HepG2 (cell line): ENCODE data around the gene CEP89. TPM values are rescaled to one million over a fixed set of nuclear protein-coding genes. Genes with fewer than 3 reads are reported as not detected.

Experiments
- ATAC-seq: fragments of 200-7000 bp; cut with Tn5 transposase; 3 replicates; pipeline ENCODE4 v1.9.1; 2020; ENCODE audit warnings: mild to moderate bottlenecking, moderate library complexity
- BruUV-seq: library from RNA; stranded (reverse); fragments of 400-500 nt; replicated peaks from 2 replicates; lab custom pipeline; 2021; lab: Mats Ljungman, UMichigan
- CTCF ChIA-PET: fragments of 300-600 bp; formaldehyde crosslinking; extraction: SDS; loops from one replicate; lab custom pipeline; 2021; ENCODE audit warnings: low total read pairs, inconsistent platforms, low intra/inter-chr PET ratio; lab: Yijun Ruan, JAX
- POLR2A ChIA-PET: fragments of 350-600 bp; sonication (Branson Sonifier 250); formaldehyde crosslinking; loops from one replicate; lab custom pipeline; 2020; ENCODE audit warnings: antibody characterized with exemption, inconsistent platforms; lab: Yijun Ruan, JAX
- DNase-seq: peaks from one replicate; pipeline ENCODE4 v3.0.0-alpha.2; 2015; ENCODE audit warnings: low spot score
- FAIRE-seq: peaks from 3 replicates; lab custom pipeline; 2011; peaks lifted over from hg19 to GRCh38; lab: Jason Lieb, UNC
- H2AFZ ChIP-seq: one replicate; pipeline ENCODE4 v1.6.1; 2011; ENCODE audit warnings: low read length, inconsistent platforms
- H3K27ac ChIP-seq: fragments of 300-600 bp; 3 replicates; pipeline ENCODE4 v1.8.0; 2011; ENCODE audit warnings: mixed run types, mild to moderate bottlenecking, mixed read lengths, low read length, inconsistent platforms; ENCODE audit not compliant: insufficient read depth; ENCODE audit errors: extremely low read length
- H3K27me3 ChIP-seq, 2 experiments: fragments of 200-600 bp in 1 of 2; 2 replicates in 1 of 2; 3 replicates in 1 of 2; pipeline versions ENCODE4 v1.6.0 to v1.8.0; 2011; ENCODE audit warnings: low read length in 2 of 2, mild to moderate bottlenecking in 2 of 2, moderate library complexity in 2 of 2, inconsistent platforms in 1 of 2; ENCODE audit not compliant: insufficient read depth in 2 of 2, control insufficient read depth in 1 of 2
- H3K36me3 ChIP-seq, 2 experiments: fragments of 200-600 bp in 1 of 2; replicated peaks in 1 of 2; 2 replicates in 1 of 2; 3 replicates in 1 of 2; pipeline versions ENCODE4 v1.5.1 to v1.8.0; 2011; ENCODE audit warnings: low read length in 2 of 2, inconsistent platforms in 1 of 2; ENCODE audit not compliant: insufficient read depth in 2 of 2, control insufficient read depth in 1 of 2
- H3K4me1 ChIP-seq: 2 replicates; pipeline ENCODE4 v1.5.1; 2012; ENCODE audit warnings: low read length, inconsistent platforms; ENCODE audit not compliant: insufficient read depth
- H3K4me2 ChIP-seq: 2 replicates; pipeline ENCODE4 v1.6.0; 2011; ENCODE audit warnings: low read depth, low read length, inconsistent platforms
- H3K4me3 ChIP-seq, 3 experiments: fragments of 200-600 bp in 1 of 3; sonication (generic), shearing (Covaris generic) in 1 of 3; replicated peaks in 1 of 3; 2 replicates each; pipeline ENCODE4 v1.5.1; 2011 to 2016; ENCODE audit warnings: low read length in 3 of 3, inconsistent platforms in 2 of 3, low read depth in 2 of 3, mild to moderate bottlenecking in 2 of 3, control low read depth in 1 of 3, mixed read lengths in 1 of 3; ENCODE audit not compliant: insufficient read depth in 1 of 3
- H3K79me2 ChIP-seq: one replicate; pipeline ENCODE4 v1.6.1; 2011; ENCODE audit warnings: low read length, inconsistent platforms; ENCODE audit not compliant: insufficient read depth
- H3K9ac ChIP-seq: 2 replicates; pipeline ENCODE4 v1.6.0; 2011; ENCODE audit warnings: mild to moderate bottlenecking, low read depth, low read length, inconsistent platforms; ENCODE audit not compliant: insufficient read depth
- H3K9me3 ChIP-seq: 2 replicates; pipeline ENCODE4 v1.5.1; 2012; ENCODE audit warnings: mild to moderate bottlenecking, low read length
- H4K20me1 ChIP-seq: 2 replicates; pipeline ENCODE4 v1.6.0; 2011; ENCODE audit warnings: inconsistent platforms, mild to moderate bottlenecking, low read length, moderate library complexity; ENCODE audit not compliant: insufficient read depth
- HINFP ChIP-seq: sonication (generic); formaldehyde crosslinking; IDR thresholded peaks from 2 replicates; pipeline ENCODE4 v1.4.0; 2020; ENCODE audit warnings: low read depth, mild to moderate bottlenecking, missing genetic modification reagents
- HNF4A ChIP-seq: sonication (generic); formaldehyde crosslinking; IDR thresholded peaks from 2 replicates; pipeline ENCODE4 v1.4.0; 2020; ENCODE audit warnings: missing genetic modification reagents
- SIX4 ChIP-seq: sonication (generic); formaldehyde crosslinking; IDR thresholded peaks from 2 replicates; pipeline ENCODE4 v1.4.0; 2020; ENCODE audit warnings: missing genetic modification reagents
- WGBS: methylation state at CpG from one replicate; pipeline ENCODE4 v1.1.6; 2017; ENCODE audit warnings: low lambda C conversion rate; 5-methylcytosine and 5-hydroxymethylcytosine counted together
- in situ Hi-C: cut with HindIII; loops from 2 replicates; pipeline ENCODE4 v1.10.0; 2017; ENCODE audit warnings: low pct_unique_long_range_greater_than_20kb; ENCODE audit not compliant: extremely low pct_ligation_motif_present
- intact Hi-C: fragments of 100-400 bp; cut with micrococcal nuclease; formaldehyde crosslinking; loops from one replicate; pipeline ENCODE4 v1.10.0; 2022; ENCODE audit not compliant: unreplicated experiment
- polyA plus RNA-seq, 8 experiments: library from polyadenylated mRNA; depleted of rRNA in 3 of 8; stranded (reverse) in 7 of 8; unstranded in 1 of 8; fragments of >200 nt; fragmentation: Illumina TruSeq in 4 of 8; extraction: Trizol in 4 of 8; gene quantifications; 2 replicates each; pipeline versions ENCODE4 v1.2.1 to v1.2.3, GENCODE V29; 2011 to 2016; ENCODE audit warnings: low read depth in 4 of 8, missing spikeins in 1 of 8, mixed read lengths in 1 of 8; ENCODE audit not compliant: insufficient read depth in 1 of 8
- total RNA-seq, 5 experiments: library from RNA; depleted of rRNA; stranded (reverse); fragments of >200 nt; fragmentation: Illumina TruSeq; extraction: Trizol; gene quantifications; 2 replicates each; pipeline ENCODE4 v1.2.3, GENCODE V29; 2016; ENCODE audit warnings: low read depth in 1 of 5

The CEP89 gene
- total and polyA plus RNA-seq, 2 of the 13 experiments (the other 11 are each of a cell fraction or from before 2014, with no cell fraction given): 7.2 to 10.9 TPM

- in situ Hi-C loops: no loop called here
- ChIA-PET CTCF (no interaction called here), POLR2A (no interaction called here)
- no peaks in the 10 kb centered on the region for H3K9me3 ChIP-seq
- no peaks in the 10 kb centered on the region for H4K20me1 ChIP-seq
- H3K79me2 ChIP-seq: no peaks in the 10 kb centered on the region
- WGBS: 62% methylated on average over 7 of the region's 7 CpGs
- H3K27me3 ChIP-seq: no peaks in the 10 kb centered on the region
- FAIRE-seq: no peak
- no peaks in the 10 kb centered on the region for H3K36me3 ChIP-seq
- ATAC-seq: no peak
- H3K9ac ChIP-seq: no peak overlapping the region
- no peak overlapping the region for H2AFZ ChIP-seq
- BruUV-seq: no TSS peak
- H3K4me3 ChIP-seq: no peak overlapping the region
- no peak overlapping the region for H3K27ac ChIP-seq
- DNase-seq: no peak
- peak; percentile 51; the same call in 1 of the 2 replicates for TF ChIP-seq HNF4A (CRISPR knock-in tag)
- no peak for TF ChIP-seq HINFP
- TF ChIP-seq, all 625 proteins: peak for 1
- H3K4me1 ChIP-seq: peaks cover 7% of the 10 kb centered on the region
- intact Hi-C loops: no loop called here
- H3K4me2 ChIP-seq: no peak overlapping the region
These were observed 69.3 kb downstream of the CEP89 start for GRCh38 chr19:32902448-32902847.

GRCh38 chr19:32901504-32902161 lies 70.1 kb downstream of the CEP89 start:
- Histone ChIP-seq H3K9me3 (no peaks in the 10 kb centered on the region), H4K20me1 (no peaks in the 10 kb centered on the region), H3K27ac (no peak overlapping the region), H3K36me3 (no peaks in the 10 kb centered on the region), H3K4me1 (peaks cover 7% of the 10 kb centered on the region), H3K79me2 (no peaks in the 10 kb centered on the region), H3K4me2 (no peak overlapping the region), H3K9ac (no peak overlapping the region), H3K27me3 (no peaks in the 10 kb centered on the region), H3K4me3 (no peak overlapping the region), H2AFZ (no peak overlapping the region)
- no peak for TF ChIP-seq SIX4 (CRISPR knock-in tag)
- in situ Hi-C loops (no loop called here), intact Hi-C loops (no loop called here)
- DNase-seq (no peak), FAIRE-seq (no peak), ATAC-seq (no peak)
- BruUV-seq: no TSS peak
- ChIA-PET CTCF (no interaction called here), POLR2A (no interaction called here)
- WGBS: 90% methylated on average over 5 of the region's 5 CpGs
